Effector memory CD8-positive, alpha-beta T cell (primary cell): ENCODE measurements around the gene E2F4.

Source experiments
- ATAC-seq: fragments of 150-1000 bp; cut with Tn5 transposase; replicated peaks from 2 replicates; pipeline ENCODE4 v1.10.0; 2021; ENCODE audit warnings: mild to moderate bottlenecking, moderate library complexity
- DNase-seq, 3 experiments: peaks; one replicate each; pipeline ENCODE4 v3.0.0; 2021
- H3K27ac Mint-ChIP-seq, 2 donors: one replicate each; pipeline ENCODE4 v1.8.0; 2022; ENCODE audit warnings: mild to moderate bottlenecking in 2 of 2, mixed read lengths in 2 of 2, moderate library complexity in 2 of 2
- H3K27me3 Mint-ChIP-seq, 2 donors: one replicate each; pipeline ENCODE4 v1.8.0; 2022; ENCODE audit warnings: mixed read lengths in 2 of 2
- H3K36me3 Mint-ChIP-seq: one replicate; pipeline ENCODE4 v1.8.0; 2022; ENCODE audit warnings: mild to moderate bottlenecking, moderate library complexity, mixed read lengths; ENCODE audit not compliant: insufficient read depth
- H3K4me1 Mint-ChIP-seq, 2 donors: one replicate each; pipeline ENCODE4 v1.8.0; 2022; ENCODE audit warnings: low read depth in 2 of 2, mixed read lengths in 2 of 2
- H3K4me3 Mint-ChIP-seq, 2 donors: one replicate each; pipeline ENCODE4 v1.8.0; 2022; ENCODE audit warnings: mild to moderate bottlenecking in 2 of 2, mixed read lengths in 2 of 2, moderate library complexity in 2 of 2
- H3K9me3 Mint-ChIP-seq, 2 donors: one replicate each; pipeline ENCODE4 v1.8.0; 2022; ENCODE audit warnings: mixed read lengths in 2 of 2

Gene E2F4

DNA sequence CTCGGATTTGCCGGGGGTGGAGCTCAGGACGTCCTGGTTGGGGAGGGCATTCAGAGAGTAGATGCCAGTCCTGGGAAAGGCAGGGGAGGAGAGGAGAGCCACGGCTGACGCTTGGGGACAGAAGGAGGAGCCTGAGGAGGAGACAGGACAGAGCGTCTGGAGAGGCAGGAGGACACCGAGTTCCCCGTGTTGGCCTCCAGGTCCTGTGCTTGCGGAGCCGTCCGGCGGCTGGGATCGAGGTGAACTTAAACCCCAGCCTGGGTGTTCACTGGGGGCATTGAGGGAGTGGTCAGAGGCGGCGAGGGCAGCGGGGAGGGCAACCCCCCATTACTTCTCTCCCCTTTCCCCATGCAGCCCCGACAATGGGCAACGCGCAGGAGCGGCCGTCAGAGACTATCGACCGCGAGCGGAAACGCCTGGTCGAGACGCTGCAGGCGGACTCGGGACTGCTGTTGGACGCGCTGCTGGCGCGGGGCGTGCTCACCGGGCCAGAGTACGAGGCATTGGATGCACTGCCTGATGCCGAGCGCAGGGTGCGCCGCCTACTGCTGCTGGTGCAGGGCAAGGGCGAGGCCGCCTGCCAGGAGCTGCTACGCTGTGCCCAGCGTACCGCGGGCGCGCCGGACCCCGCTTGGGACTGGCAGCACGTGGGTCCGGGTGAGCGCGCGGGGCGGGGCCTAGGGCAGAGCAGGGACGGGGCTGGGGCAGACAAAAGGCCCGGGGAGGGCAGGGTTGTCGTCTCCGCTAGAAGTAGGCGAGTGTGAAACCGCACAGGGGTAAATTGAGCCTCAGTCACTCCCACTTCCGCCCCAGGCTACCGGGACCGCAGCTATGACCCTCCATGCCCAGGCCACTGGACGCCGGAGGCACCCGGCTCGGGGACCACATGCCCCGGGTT, 17.9 kb upstream of the E2F4 start:
- peak overlapping the region in 1 of 2 donors; percentile 86 for H3K27ac Mint-ChIP-seq
- H3K27me3 Mint-ChIP-seq: peaks cover 11 to 25% of the 10 kb centered on the region in 2 donors
- DNase-seq: peak; percentile 55 to 62 (median 57)
- H3K36me3 Mint-ChIP-seq: no peaks in the 10 kb centered on the region
- H3K4me3 Mint-ChIP-seq: peak overlapping the region; percentile 93 to 94
- H3K9me3 Mint-ChIP-seq: no peaks in the 10 kb centered on the region
- ATAC-seq: peak; percentile 77
- H3K4me1 Mint-ChIP-seq: peaks cover 36 to 37% of the 10 kb centered on the region in 2 donors

DNA sequence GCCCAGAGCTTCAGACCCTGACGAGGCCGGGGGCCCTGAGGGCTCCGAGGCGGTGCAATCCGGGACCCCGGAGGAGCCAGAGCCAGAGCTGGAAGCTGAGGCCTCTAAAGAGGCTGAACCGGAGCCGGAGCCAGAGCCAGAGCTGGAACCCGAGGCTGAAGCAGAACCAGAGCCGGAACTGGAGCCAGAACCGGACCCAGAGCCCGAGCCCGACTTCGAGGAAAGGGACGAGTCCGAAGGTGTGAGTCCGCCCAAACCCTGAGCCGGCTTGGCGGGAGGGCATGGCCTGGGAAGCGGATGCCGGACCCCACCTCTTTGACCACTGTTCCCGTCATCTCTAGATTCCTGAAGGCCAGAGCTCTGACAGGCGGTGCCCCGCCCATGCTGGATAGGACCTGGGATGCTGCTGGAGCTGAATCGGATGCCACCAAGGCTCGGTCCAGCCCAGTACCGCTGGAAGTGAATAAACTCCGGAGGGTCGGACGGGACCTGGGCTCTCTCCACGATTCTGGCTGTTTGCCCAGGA, 17.2 kb upstream of the E2F4 start:
- H3K36me3 Mint-ChIP-seq: no peaks in the 10 kb centered on the region
- no peak overlapping the region for H3K27ac Mint-ChIP-seq
- peak overlapping the region; percentile 93 to 94 for H3K4me3 Mint-ChIP-seq
- no peaks in the 10 kb centered on the region for H3K9me3 Mint-ChIP-seq
- peaks cover 34 to 35% of the 10 kb centered on the region in 2 donors for H3K4me1 Mint-ChIP-seq
- no peak for DNase-seq
- ATAC-seq: no peak
- H3K27me3 Mint-ChIP-seq: peaks cover 9 to 18% of the 10 kb centered on the region in 2 donors

DNA sequence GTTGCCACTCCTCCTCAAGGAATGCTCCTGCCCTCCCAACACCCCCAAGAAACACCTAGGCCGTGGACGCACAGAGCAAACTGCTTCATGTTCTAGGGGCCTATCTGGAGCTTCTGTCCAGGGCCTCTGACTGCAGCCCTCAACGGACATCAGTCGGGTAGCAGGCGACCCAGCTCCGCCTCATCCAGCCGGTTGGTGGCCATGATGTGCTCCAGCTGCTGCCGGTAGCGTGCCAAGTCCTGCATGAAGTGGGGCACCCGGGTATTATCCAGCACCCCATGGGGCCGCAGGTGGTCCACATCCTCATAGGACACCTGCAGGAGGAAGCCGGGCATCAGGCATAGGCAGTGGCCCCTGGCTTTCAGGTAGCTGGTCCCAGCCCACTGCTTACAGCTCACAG, 15.3 kb upstream of the E2F4 start:
- Mint-ChIP-seq H3K4me1 (peaks cover 26 to 28% of the 10 kb centered on the region in 2 donors), H3K36me3 (no peaks in the 10 kb centered on the region), H3K9me3 (no peaks in the 10 kb centered on the region), H3K27me3 (peaks cover 0 to 3% of the 10 kb centered on the region in 2 donors), H3K4me3 (peak overlapping the region in 1 of 2 donors; percentile 26), H3K27ac (no peak overlapping the region)
- no peak for ATAC-seq
- no peak for DNase-seq

DNA sequence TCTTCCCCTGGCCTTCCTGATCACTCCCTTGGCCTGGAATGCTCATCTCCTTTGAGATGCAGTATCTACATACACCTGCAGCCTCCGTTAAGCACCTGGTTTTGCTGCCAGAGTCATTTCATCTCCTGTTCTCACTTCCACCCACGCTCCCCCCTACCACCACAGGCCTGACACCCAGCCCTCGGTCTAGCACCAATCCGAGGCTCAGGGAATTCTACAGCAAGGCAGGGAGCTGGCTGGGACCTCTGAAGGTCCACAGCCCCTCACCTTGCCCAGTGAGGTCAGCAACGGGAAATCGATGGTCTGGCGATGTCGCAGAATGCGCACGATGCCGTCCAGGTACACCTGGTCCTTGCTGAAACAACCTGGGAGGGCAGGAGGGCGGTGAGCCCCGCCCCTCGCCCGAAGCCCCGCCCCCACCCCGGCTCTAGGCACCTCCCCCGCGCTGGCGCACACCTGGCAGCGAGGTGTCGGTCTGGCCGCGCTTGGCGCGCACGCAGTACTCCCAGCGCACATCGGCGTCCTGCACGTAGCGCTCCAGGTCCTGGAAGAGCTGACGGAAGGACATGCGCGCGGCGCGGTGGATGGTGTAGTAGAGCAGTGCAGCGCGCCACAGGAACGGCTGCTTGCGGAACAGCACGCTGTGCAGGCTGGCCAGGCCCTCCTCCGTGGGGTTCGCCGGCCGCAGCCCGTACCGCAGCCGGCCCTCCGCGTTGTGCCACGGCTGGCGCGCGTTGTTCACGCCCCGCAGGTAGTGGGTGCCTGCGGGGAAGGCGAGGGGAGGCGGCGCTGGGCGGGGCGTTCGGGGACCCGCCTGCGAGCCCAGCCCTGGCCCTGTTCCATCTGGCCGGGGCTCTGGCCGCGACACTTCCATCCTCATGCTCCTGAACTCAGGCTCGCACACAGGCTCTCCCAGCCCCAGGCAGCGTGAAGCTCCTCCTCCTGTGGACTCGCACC, 13.9 kb upstream of the E2F4 start:
- H3K27ac Mint-ChIP-seq: no peak overlapping the region
- no peaks in the 10 kb centered on the region for H3K9me3 Mint-ChIP-seq
- peaks cover 22 to 24% of the 10 kb centered on the region in 2 donors for H3K4me1 Mint-ChIP-seq
- ATAC-seq (peak; percentile 62), DNase-seq (peak in 2 of 3 experiments; percentile 44 to 50)
- H3K4me3 Mint-ChIP-seq: peak overlapping the region; percentile 26 to 61
- H3K27me3 Mint-ChIP-seq: no peaks in the 10 kb centered on the region
- no peaks in the 10 kb centered on the region for H3K36me3 Mint-ChIP-seq

DNA sequence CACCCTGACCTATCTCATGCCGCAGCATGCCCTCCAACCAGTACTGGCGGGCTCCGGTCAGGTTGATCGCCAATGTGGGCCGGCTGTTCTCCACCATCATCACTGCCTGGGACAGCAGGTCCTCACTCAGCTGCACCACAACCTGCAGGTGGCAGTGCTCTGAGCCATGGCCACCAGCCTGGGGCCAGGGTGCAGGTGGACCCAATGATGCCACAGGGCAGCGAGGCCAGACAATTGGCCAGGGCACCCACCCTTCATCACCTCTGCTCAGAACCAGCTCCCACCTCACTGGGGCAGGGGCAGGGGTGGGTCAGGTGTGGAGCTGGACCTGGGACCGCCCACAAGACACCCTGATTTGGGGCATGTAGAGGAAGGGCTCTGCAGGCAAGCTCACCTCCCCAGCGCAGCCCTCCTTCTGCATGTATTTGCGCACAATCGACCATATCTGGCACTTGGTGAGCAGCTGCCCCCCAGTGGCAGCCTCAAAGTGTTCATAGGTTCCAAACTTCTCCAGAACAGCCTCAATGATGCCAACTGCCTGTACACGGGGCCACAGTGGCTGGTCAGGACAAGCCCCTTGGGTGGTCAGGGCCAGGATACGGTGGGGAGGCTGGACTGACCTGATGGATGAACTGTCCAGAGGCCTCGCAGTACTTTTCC, 12.4 kb upstream of the E2F4 start:
- Mint-ChIP-seq H3K27me3 (no peaks in the 10 kb centered on the region), H3K27ac (no peak overlapping the region), H3K4me3 (no peak overlapping the region), H3K4me1 (peaks cover 10 to 12% of the 10 kb centered on the region in 2 donors), H3K9me3 (no peaks in the 10 kb centered on the region), H3K36me3 (no peaks in the 10 kb centered on the region)
- ATAC-seq (no peak), DNase-seq (no peak)

DNA sequence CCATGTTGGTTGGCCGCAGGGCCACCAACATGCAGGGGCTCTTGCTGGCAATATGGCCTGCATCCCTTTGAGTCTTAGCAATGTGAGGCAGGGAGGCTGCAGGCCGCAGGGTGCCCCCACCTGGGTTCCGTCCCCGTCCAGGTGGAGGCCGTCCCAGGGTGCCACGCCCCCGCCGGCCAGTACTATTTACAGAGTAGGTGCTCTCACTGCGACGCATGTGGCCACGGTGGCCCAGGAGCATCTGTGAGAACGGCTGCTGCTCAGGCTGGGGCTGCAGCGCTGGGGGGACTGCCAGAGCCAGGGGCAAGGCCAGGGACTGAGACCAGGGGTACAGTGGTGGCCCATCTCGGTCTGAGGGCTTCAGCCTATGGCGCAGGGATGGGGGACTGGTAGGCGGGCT, 11.8 kb upstream of the E2F4 start:
- Mint-ChIP-seq H3K4me1 (peaks cover 11 to 17% of the 10 kb centered on the region in 2 donors), H3K36me3 (peaks cover 2% of the 10 kb centered on the region), H3K4me3 (no peak overlapping the region), H3K27ac (no peak overlapping the region), H3K9me3 (no peaks in the 10 kb centered on the region), H3K27me3 (no peaks in the 10 kb centered on the region)
- no peak for ATAC-seq
- DNase-seq: no peak

DNA sequence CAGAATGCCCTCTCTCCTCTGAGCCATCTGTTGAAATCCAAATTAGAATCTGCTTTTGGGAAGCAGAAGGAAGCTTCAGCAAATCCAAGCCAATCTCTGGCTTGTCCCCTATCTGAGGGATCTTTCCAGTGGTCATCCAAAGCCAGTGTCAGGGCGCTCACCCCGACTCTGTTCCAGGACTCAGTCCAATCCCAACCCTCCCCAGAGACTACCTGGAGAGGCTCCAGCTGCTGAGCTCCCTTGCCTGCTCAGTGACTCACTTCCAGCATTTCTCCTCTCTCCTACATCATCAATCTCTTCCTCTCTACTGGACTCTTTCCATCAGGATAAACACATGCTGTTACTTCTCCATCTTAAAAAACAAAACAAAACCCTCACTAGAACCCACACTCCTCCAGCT, 10.6 kb upstream of the E2F4 start:
- ATAC-seq: no peak

DNA sequence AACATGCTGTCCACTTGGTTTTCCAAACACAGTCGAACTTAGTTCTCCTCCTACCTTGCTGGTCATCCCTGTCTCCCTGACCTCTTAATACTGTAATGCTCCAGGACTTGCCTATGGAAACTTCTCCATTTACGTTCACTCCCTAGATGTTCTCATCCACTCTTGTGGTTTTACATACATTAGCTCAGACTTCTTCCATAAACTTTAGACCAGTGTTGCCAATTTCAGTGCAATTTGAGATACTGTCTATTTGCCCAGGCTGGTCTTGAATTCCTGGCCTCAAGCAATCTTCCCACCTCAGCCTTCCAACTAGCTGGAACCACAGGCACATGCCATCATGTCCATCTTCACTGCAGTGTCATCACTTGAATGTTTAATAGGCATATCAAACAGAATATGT, 9.7 kb upstream of the E2F4 start:
- no peak overlapping the region for H3K27ac Mint-ChIP-seq
- no peak overlapping the region for H3K4me3 Mint-ChIP-seq
- no peaks in the 10 kb centered on the region for H3K9me3 Mint-ChIP-seq
- DNase-seq (no peak), ATAC-seq (no peak)
- no peaks in the 10 kb centered on the region for H3K27me3 Mint-ChIP-seq
- peaks cover 5% of the 10 kb centered on the region for H3K36me3 Mint-ChIP-seq
- H3K4me1 Mint-ChIP-seq: peaks cover 12 to 21% of the 10 kb centered on the region in 2 donors

More for the DNA sequence above, 10.6 kb upstream of the E2F4 start:
- no peaks in the 10 kb centered on the region for H3K27me3 Mint-ChIP-seq
- H3K4me1 Mint-ChIP-seq: peaks cover 17 to 22% of the 10 kb centered on the region in 2 donors
- DNase-seq: no peak
- H3K9me3 Mint-ChIP-seq: no peaks in the 10 kb centered on the region
- H3K27ac Mint-ChIP-seq: no peak overlapping the region
- H3K36me3 Mint-ChIP-seq: peaks cover 5% of the 10 kb centered on the region
- no peak overlapping the region for H3K4me3 Mint-ChIP-seq

DNA sequence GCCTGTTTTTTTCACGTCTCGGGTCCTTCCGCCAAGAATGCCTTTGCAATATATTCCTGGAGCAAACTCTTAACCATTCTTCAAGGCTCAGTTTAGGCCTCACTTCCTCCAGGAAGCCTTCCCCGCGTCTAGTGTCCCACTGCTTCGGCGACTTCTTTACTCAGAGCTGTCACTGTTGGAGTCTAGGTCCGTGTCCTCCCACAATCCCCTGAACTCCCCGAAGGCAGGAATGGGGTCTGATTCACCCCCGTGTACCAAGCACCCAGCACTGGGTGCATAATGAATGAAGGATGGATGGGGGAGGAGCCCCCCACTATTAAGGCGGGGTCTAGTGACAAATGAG, 8.7 kb upstream of the E2F4 start:
- H3K27me3 Mint-ChIP-seq: no peaks in the 10 kb centered on the region
- no peak overlapping the region for H3K27ac Mint-ChIP-seq
- H3K9me3 Mint-ChIP-seq: no peaks in the 10 kb centered on the region
- ATAC-seq: no peak
- no peak for DNase-seq
- peaks cover 5% of the 10 kb centered on the region for H3K36me3 Mint-ChIP-seq
- no peak overlapping the region for H3K4me3 Mint-ChIP-seq
- H3K4me1 Mint-ChIP-seq: peaks cover 7 to 15% of the 10 kb centered on the region in 2 donors

DNA sequence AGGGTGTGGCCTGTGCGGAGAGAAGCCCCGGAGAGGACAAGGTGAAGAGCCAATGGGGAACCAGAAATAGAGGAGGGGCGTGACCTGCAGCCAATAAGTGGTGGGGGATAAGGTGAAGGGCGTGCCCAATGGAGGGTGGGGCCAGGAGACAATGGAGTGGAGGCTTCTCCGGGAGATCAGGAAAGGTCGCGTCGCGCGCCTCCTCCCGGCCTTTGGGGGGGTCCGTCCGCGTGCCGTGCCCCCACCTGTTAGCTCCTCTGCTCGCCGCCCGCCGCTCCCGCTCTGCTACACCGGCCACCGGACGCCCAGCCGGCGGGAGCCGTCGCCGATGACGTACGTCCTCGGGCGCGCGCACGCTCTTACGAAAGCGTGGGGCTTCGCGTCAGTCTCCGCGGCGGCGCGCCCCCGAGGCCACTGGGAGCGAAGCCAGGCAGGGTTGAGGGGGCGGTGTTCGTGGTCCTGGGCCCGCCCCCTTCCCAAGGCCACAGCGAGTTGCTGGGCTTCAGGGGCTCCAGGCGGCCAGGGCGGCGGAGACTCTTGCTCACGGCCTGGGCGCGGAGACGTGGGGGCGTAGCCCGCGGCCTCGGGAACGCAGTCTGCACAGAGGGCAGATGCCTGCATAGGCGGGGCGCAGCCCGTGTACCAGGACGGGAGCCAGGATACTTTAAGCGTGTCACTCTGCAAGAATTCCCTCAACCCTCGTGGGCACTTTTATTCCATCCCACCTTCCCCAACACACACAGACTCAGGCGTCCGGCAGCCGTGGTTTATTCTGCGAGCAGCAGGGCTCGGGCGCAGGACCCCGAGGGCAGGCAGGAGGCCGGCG, 8.1 kb upstream of the E2F4 start, which contains the start of gene MATCAP1:
Gene MATCAP1 (minus strand): TSS at position 337 of the 826 bp plus-strand sequence. CDS start 3,353 bp downstream, outside the sequence.
- no peak within 1 kb of the TSS for H3K4me3 Mint-ChIP-seq
- peak within 1 kb of the TSS in 1 of 2 donors; percentile 90 for H3K27ac Mint-ChIP-seq
- no peaks in the 10 kb centered on the region for H3K27me3 Mint-ChIP-seq
- H3K4me1 Mint-ChIP-seq: peaks cover 7 to 13% of the 10 kb centered on the region in 2 donors
- H3K9me3 Mint-ChIP-seq: no peaks in the 10 kb centered on the region
- peak; percentile 93 for ATAC-seq
- DNase-seq: peak; percentile 89 to 93 (median 89)
- peaks cover 5% of the 10 kb centered on the region for H3K36me3 Mint-ChIP-seq

DNA sequence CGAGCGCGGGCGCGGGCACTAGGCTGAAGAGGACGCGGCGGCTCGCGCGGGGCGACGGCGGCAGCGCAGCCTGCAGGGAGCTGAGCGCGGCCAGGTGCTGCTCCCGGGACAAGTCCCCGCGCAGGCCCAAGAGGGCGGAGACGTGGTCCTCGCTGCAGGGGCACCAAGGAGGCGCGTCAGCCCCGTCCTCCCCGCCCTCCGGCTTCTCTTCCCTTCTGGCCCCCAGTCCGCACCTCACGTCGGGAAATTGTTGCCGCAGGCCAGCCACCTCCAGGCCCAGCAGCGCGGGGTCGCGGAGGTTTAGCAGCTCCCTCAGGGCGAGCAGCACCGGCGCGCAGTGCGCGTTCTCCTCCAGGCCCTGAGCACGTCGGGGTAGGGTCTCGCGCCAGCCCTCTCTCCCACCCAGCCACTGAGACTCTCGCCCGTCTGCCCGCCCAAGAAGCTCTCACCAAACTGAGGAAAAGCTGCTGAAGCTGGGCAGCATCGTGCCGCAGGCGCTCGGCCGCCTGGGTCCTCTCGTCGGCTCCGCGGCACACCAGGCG, 7.4 kb upstream of the E2F4 start:
- ATAC-seq (peak; percentile 4), DNase-seq (no peak)
- Mint-ChIP-seq H3K27ac (peak overlapping the region in 1 of 2 donors; percentile 90), H3K4me3 (no peak overlapping the region), H3K27me3 (no peaks in the 10 kb centered on the region), H3K36me3 (peaks cover 5% of the 10 kb centered on the region), H3K4me1 (peaks cover 7 to 11% of the 10 kb centered on the region in 2 donors), H3K9me3 (no peaks in the 10 kb centered on the region)
